Myocyte (in vitro differentiated cells): ENCODE measurements around the gene DMRTA1. TPM values are rescaled to one million over a fixed set of nuclear protein-coding genes. Genes with fewer than 3 reads are reported as not detected.
"Not testable (repeated sequence)": the region's sequence is repeated elsewhere in the genome, so short reads cannot be mapped to it uniquely, and the experiment has no call there.

Experiments
- DNase-seq: peaks from one replicate; pipeline ENCODE4 v3.0.0-alpha.2; 2012; ENCODE audit warnings: low read depth
- total RNA-seq: library from RNA; depleted of rRNA; stranded (reverse); fragments of >200 nt; gene quantifications from 2 replicates; pipeline ENCODE4 v1.2.3, GENCODE V29; 2014

Gene DMRTA1
- total RNA-seq, 1 donor from 2014 or later, result 2.0 TPM

DNA sequence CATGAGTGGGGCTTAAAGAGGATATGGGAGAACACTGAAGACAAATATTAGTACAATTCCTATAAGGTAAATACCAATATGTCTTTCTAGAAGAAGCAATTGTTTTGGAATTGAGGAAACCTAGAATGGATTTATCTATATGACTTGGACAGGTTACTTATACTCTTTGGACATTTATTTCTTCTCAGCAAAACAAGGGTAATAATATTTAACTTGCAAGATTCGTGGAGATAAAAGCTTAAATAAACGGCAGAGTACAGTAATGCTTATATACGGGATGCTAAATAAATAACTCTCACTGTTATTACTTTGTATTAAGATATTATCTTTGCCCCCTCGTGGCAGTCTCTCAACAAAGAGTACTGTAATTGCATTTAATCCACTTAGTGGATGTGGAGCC, 8.6 kb downstream of the DMRTA1 start:
- no peak for DNase-seq

DNA sequence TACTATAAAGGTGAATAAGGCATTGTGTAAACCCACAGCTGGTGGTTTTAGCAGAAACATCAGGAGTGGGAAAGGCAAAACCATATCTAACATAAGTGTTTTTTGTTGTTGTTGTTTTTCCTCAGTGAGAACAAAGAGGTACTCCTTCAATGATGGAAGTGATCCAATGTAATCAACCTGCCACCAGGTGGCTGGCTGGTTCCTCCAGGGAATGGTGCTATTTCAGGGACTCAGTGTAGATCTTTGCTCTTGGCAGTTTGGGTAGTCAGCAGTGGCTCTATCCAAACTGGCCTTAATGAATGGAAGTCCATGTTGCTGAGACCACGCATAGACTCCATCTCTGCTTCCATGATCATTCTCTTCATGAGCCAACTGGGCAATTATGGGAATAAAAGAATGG, 10.8 kb downstream of the DMRTA1 start:
- no peak for DNase-seq

DNA sequence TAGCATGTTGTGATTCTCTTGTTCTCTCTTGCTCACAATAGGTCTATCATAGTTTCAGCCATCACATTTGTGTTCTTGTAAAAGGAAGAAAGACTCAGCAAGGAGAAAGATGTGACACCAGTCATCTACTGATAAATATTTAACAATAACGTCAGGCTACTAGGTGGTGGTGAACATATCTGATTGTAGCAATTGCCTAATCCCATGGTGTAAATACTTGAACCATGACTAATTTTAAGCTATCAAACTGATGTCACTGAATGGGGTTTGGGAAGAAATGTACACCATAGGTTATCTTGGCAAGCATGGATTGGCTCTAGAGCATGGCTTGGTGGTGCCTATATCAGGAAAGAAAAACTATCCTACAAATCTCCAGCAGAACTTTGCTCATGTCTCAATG, 16.6 kb downstream of the DMRTA1 start:
- DNase-seq, result no peak

DNA sequence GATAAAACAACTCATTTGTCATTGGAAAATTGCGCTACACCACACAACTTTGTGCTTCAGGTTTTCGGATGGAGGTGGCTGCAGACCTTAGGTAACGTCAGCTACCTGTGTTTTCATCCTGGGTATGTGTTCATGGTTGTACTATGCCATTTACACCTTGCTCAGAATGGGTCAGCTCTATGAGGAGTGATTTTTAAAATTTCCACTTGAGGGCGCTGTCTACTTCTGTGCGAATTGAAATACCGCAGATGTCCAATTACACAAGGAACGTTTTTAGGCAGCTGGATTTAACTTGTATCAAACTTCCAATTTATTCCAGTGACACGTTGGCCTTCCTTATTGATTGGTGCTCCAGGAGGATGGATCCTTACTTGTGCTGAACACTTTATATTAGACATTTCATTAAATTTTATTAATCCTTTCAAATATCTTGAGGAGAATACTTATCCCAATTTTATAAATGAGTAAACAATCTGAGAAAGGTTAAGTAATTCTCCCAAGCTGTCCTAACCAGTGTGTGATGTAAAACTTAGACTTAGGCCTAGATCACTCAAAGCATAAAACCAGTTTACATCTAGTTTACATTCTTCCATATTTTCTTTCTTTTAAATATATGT, 23.4 kb downstream of the DMRTA1 start:
- DNase-seq, result peak; percentile 69

DNA sequence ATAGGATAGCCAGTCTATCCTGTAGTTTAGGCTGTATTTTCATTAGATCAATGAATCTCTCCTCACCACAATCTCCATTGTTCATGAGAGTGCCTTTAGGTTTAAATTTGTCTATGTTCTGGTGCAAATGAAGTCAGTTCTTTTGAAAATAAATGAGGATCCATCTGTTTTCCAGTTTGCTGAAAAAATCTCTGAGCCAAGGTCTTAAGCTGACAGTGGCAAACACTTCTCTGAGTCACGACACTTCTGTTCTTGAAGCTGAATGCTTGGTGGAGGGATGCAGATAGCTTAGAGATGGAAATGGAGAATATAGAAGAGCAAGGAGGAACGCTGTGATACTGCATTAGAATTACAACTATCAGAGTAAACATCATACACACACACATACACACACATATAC, 34.9 kb downstream of the DMRTA1 start:
- DNase-seq, result no peak

DNA sequence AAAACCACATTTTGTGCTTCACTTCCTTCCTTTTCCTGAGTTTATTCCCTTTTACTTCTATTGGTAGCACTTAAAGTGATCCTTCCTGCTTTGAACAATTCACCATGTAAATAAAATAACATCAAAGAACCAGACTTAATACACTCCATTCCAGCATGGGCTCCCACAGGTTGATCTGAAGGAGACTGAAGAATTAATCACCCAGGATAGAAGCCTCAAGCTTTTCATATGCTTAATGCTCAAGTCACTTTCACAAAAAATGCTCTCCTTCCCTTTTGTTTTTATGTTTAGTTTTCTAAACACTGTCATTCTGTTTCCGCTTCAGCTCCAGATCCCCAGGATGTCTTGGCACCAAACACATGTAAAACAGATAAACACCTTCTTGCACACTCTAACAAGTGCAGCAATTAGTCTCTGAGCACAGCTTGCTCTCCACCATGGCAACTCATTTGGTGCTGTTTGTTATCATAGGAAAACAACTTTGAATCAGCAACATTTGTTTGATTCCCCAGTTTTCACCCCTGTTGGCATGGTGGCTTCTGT, 37.0 kb downstream of the DMRTA1 start:
- no peak for DNase-seq

DNA sequence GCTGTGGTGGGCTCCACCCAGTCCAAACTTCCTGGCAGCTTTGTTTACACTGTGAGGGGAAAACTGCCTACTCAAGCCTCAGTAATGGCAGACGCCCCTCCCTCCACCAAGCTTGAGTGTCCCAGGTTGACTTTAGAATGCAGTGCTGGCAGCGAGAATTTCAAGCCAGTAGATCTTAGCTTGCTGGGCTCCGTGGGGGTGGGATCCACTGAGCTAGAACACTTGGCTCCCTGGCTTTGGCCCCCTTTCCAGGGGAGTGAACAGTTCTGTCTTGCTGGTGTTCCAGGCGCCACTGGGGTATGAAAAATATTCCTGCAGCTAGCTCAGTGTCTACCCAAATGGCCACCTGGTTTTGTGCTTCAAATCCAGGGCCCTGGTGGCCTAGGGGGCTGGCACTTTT, 49.6 kb downstream of the DMRTA1 start:
- DNase-seq, result not testable (repeated sequence)
